CD14-positive monocyte (primary cell): ENCODE results near the gene HYAL1. TPM values are rescaled to one million over a fixed set of nuclear protein-coding genes. Genes with fewer than 3 reads are reported as not detected.

Experiments
- DNase-seq, 3 donors: peaks; one replicate each; pipeline ENCODE4 v3.0.0-alpha.2; 2011 to 2022
- H2AFZ ChIP-seq: 2 replicates; pipeline ENCODE4 v1.6.0; 2012; ENCODE audit warnings: mild to moderate bottlenecking, low read depth, low read length, inconsistent platforms; ENCODE audit not compliant: insufficient read depth, poor library complexity, severe bottlenecking
- H3K27ac ChIP-seq, 2 donors: 1 replicate in 1 of 2; 2 replicates in 1 of 2; pipeline ENCODE4 v1.5.1; 2012 to 2013; ENCODE audit warnings: low read length in 2 of 2, control low read depth in 1 of 2, inconsistent platforms in 1 of 2, low read depth in 1 of 2, mild to moderate bottlenecking in 1 of 2
- H3K27me3 ChIP-seq, 2 donors: one replicate each; pipeline versions ENCODE4 v1.6.0 to v1.6.1; 2011 to 2013; ENCODE audit warnings: low read length in 2 of 2; ENCODE audit not compliant: control insufficient read depth in 2 of 2, insufficient read depth in 2 of 2
- H3K36me3 ChIP-seq, 2 donors: replicated peaks in 1 of 2; 1 replicate in 1 of 2; 2 replicates in 1 of 2; pipeline versions ENCODE4 v1.5.1 to v1.6.1; 2012 to 2013; ENCODE audit warnings: low read length in 2 of 2, control low read depth in 1 of 2, inconsistent platforms in 1 of 2, mild to moderate bottlenecking in 1 of 2; ENCODE audit not compliant: insufficient read depth in 2 of 2, control insufficient read depth in 1 of 2
- H3K4me1 ChIP-seq, 2 donors: 1 replicate in 1 of 2; 2 replicates in 1 of 2; pipeline versions ENCODE4 v1.5.1 to v1.6.1; 2012 to 2013; ENCODE audit warnings: low read length in 2 of 2, control low read depth in 1 of 2, inconsistent platforms in 1 of 2, mild to moderate bottlenecking in 1 of 2, moderate library complexity in 1 of 2; ENCODE audit not compliant: insufficient read depth in 2 of 2, control insufficient read depth in 1 of 2
- H3K4me2 ChIP-seq: replicated peaks from 2 replicates; pipeline ENCODE3; 2012; ENCODE audit warnings: low read length, moderate library complexity, mild to moderate bottlenecking; ENCODE audit not compliant: poor library complexity, severe bottlenecking; ENCODE audit errors: extremely low read depth
- H3K4me3 ChIP-seq, 3 experiments: fragments of 200-600 bp in 1 of 3; sonication (generic) in 1 of 3; replicated peaks in 1 of 3; 1 replicate in 2 of 3; 2 replicates in 1 of 3; pipeline ENCODE4 v1.5.1; 2011 to 2013; ENCODE audit warnings: low read length in 3 of 3, mild to moderate bottlenecking in 3 of 3, control low read depth in 2 of 3, low read depth in 2 of 3, inconsistent platforms in 1 of 3, moderate library complexity in 1 of 3
- H3K79me2 ChIP-seq: 2 replicates; pipeline ENCODE4 v1.6.0; 2012; ENCODE audit warnings: mild to moderate bottlenecking, control low read depth, inconsistent platforms, low read length, moderate library complexity; ENCODE audit not compliant: insufficient read depth
- H3K9ac ChIP-seq: 2 replicates; pipeline ENCODE4 v1.6.0; 2017; ENCODE audit warnings: low read length, mild to moderate bottlenecking; ENCODE audit not compliant: insufficient read depth, poor library complexity, severe bottlenecking
- H3K9me3 ChIP-seq, 2 donors: replicated peaks in 1 of 2; 1 replicate in 1 of 2; 2 replicates in 1 of 2; pipeline versions ENCODE4 v1.5.1 to v1.6.1; 2012 to 2013; ENCODE audit warnings: low read length in 2 of 2, control low read depth in 1 of 2; ENCODE audit not compliant: control insufficient read depth in 1 of 2, insufficient read depth in 1 of 2
- H4K20me1 ChIP-seq: 2 replicates; pipeline ENCODE4 v1.6.0; 2012; ENCODE audit warnings: mild to moderate bottlenecking, low read length, control low read depth, moderate library complexity; ENCODE audit not compliant: insufficient read depth
- H3K27ac Mint-ChIP-seq, 7 donors: one replicate each; pipeline ENCODE4 v1.8.0; 2020; ENCODE audit warnings: mild to moderate bottlenecking in 7 of 7, mixed read lengths in 7 of 7, moderate library complexity in 6 of 7, inconsistent platforms in 2 of 7
- H3K27me3 Mint-ChIP-seq, 3 donors: one replicate each; pipeline ENCODE4 v1.8.0; 2021 to 2022; ENCODE audit warnings: low read depth in 3 of 3, mild to moderate bottlenecking in 3 of 3, mixed read lengths in 3 of 3, moderate library complexity in 3 of 3, inconsistent platforms in 1 of 3
- H3K36me3 Mint-ChIP-seq, 2 donors: one replicate each; pipeline ENCODE4 v1.8.0; 2020; ENCODE audit warnings: mixed read lengths in 2 of 2, inconsistent platforms in 1 of 2, mild to moderate bottlenecking in 1 of 2
- H3K4me1 Mint-ChIP-seq: one replicate; pipeline ENCODE4 v1.8.0; 2020; ENCODE audit warnings: mild to moderate bottlenecking, mixed read lengths
- H3K4me3 Mint-ChIP-seq, 2 donors: one replicate each; pipeline ENCODE4 v1.8.0; 2020; ENCODE audit warnings: mild to moderate bottlenecking in 2 of 2, mixed read lengths in 2 of 2, moderate library complexity in 1 of 2
- H3K9me3 Mint-ChIP-seq, 7 donors: one replicate each; pipeline ENCODE4 v1.8.0; 2020 to 2022; ENCODE audit warnings: mixed read lengths in 7 of 7, mild to moderate bottlenecking in 6 of 7, moderate library complexity in 6 of 7, inconsistent platforms in 2 of 7
- CTCF ChIP-seq: fragments of 200-600 bp; IDR thresholded peaks from one replicate; pipeline ENCODE4 v1.8.0; 2022; ENCODE audit warnings: antibody characterized with exemption, mild to moderate bottlenecking
- WGBS: methylation state at CpG from one replicate; pipeline ENCODE4 v1.1.5; 2013; ENCODE audit warnings: missing lambda C conversion rate; ENCODE audit not compliant: insufficient coverage; 5-methylcytosine and 5-hydroxymethylcytosine counted together
- intact Hi-C, 2 donors: fragments of 100-400 bp; cut with micrococcal nuclease; formaldehyde crosslinking; loops; one replicate each; pipeline versions ENCODE4 v1.15.0 to v1.15.1; 2023
- polyA plus RNA-seq, 3 donors: library from polyadenylated mRNA; depleted of rRNA in 1 of 3; unstranded in 2 of 3; stranded (reverse) in 1 of 3; fragments of 300-500 nt in 2 of 3; fragments of >200 nt in 1 of 3; fragmentation: Illumina TruSeq in 2 of 3; gene quantifications; 1 replicate in 2 of 3; 2 replicates in 1 of 3; pipeline ENCODE4 v1.2.3, GENCODE V29; 2012 to 2021

HYAL1 gene
- polyA plus RNA-seq, 3 donors: 0.57 TPM; not detected in 2

GRCh38 chr3:50299638-50299928 is 3.8 kb downstream of the HYAL1 start:
- H3K36me3 Mint-ChIP-seq: peaks cover 2 to 11% of the 10 kb centered on the region in 2 donors
- Histone ChIP-seq H4K20me1 (no peaks in the 10 kb centered on the region), H3K4me1 (peaks cover 32 to 37% of the 10 kb centered on the region in 2 donors), H3K4me3 (peak overlapping the region; percentile 40 to 94 (median 57)), H3K27me3 (no peaks in the 10 kb centered on the region), H2AFZ (peak overlapping the region; percentile 53), H3K36me3 (no peaks in the 10 kb centered on the region), H3K79me2 (peaks cover 39% of the 10 kb centered on the region), H3K4me2 (peak overlapping the region; percentile 77), H3K9ac (peak overlapping the region; percentile 85), H3K27ac (peak overlapping the region; percentile 99 to 100), H3K9me3 (no peaks in the 10 kb centered on the region)
- intact Hi-C loops: loop anchor here (2.0 to 5.0 kb wide), 2 partner anchors 21 to 38 kb away; no protein-coding TSS in a partner anchor
- H3K9me3 Mint-ChIP-seq: no peaks in the 10 kb centered on the region
- H3K4me1 Mint-ChIP-seq: peaks cover 34% of the 10 kb centered on the region
- no peak for DNase-seq
- no peaks in the 10 kb centered on the region for H3K27me3 Mint-ChIP-seq
- peak overlapping the region; percentile 99 for H3K27ac Mint-ChIP-seq
- under 1% methylated on average over 12 of the region's 12 CpGs for whole genome bisulfite sequencing
- H3K4me3 Mint-ChIP-seq: peak overlapping the region; percentile 64 to 84
- TF ChIP-seq CTCF: no peak

DNA sequence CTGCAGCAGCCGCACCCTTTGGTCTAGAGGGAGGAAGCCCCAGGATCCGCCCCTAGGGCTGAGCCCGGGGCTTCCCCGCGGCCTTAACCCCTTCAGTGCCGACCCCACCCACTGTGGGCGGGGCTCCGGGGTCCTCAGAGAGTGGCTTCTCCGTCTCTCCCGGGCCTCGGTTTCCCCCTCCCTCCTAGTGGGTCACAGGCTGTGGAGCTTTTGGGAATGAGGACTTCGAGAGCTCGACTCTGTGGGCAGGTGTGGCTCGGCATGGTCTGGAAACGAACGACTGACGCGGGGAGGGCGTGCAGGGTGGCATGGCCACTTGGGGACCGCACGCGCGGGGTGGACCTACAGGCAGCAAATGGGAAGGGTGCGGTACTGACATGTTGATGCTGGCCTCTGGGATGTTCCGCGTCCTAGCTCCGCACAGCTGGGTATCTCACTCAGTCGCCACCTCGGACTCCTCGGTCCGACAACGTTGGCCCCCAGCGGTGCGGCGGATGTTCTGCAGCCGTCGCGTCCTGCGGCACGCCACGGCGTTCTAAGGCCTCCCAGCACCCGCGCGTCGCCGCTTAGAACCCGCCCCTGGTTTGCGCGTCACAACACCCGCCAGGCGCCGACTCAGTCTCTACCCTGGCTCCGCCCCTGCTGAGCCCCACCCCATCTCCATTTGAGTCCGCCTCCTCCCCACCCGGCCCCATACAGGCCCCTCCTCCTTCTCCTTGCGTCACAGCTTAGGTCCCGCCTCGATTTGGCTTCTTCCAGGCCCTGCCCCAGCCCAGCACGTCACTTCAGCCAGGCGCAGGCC is 4.3 kb downstream of the HYAL1 start, which contains the start of the genes HYAL3 and NAA80:
HYAL3 (minus strand) TSS at position 570 of the 802 bp plus-strand sequence. CDS start 3,803 bp downstream, outside the sequence.
NAA80 (minus strand) TSS at position 570 of the 802 bp plus-strand sequence. CDS start 1,942 bp downstream, outside the sequence.
- peak; percentile 98 to 100 (median 100) for DNase-seq
- 0% methylated on average over 50 of the region's 61 CpGs for WGBS
- peak within 1 kb of the TSS; percentile 90 to 95 for H3K4me3 Mint-ChIP-seq
- H3K9me3 Mint-ChIP-seq: no peaks in the 10 kb centered on the region
- H3K4me1 Mint-ChIP-seq: peaks cover 34% of the 10 kb centered on the region
- Histone ChIP-seq H4K20me1 (no peaks in the 10 kb centered on the region), H3K4me1 (peaks cover 32 to 37% of the 10 kb centered on the region in 2 donors), H3K9me3 (no peaks in the 10 kb centered on the region), H3K9ac (peak within 1 kb of the TSS; percentile 85), H3K79me2 (peaks cover 39% of the 10 kb centered on the region), H3K27ac (peak within 1 kb of the TSS; percentile 99 to 100), H3K4me3 (peak within 1 kb of the TSS; percentile 40 to 94 (median 84)), H2AFZ (peak within 1 kb of the TSS; percentile 81), H3K4me2 (peak within 1 kb of the TSS; percentile 99), H3K27me3 (no peaks in the 10 kb centered on the region), H3K36me3 (no peaks in the 10 kb centered on the region)
- H3K27me3 Mint-ChIP-seq: no peaks in the 10 kb centered on the region
- peaks cover 2 to 11% of the 10 kb centered on the region in 2 donors for H3K36me3 Mint-ChIP-seq
- intact Hi-C loops: loop anchor here (2.0 to 5.0 kb wide), 2 partner anchors 22 to 38 kb away; no protein-coding TSS in a partner anchor
- H3K27ac Mint-ChIP-seq: peak within 1 kb of the TSS; percentile 99
- TF ChIP-seq CTCF: peak; percentile 63
